Measurements from ENCODE around the gene SH3BGR. TPM values are rescaled to one million over a fixed set of nuclear protein-coding genes. Genes with fewer than 3 reads are reported as not detected.

The SH3BGR gene
- total RNA-seq, 6 donors from 2014 or later = 3.9 to 25.1 (median 4.4) TPM; not detected in 2

DNA sequence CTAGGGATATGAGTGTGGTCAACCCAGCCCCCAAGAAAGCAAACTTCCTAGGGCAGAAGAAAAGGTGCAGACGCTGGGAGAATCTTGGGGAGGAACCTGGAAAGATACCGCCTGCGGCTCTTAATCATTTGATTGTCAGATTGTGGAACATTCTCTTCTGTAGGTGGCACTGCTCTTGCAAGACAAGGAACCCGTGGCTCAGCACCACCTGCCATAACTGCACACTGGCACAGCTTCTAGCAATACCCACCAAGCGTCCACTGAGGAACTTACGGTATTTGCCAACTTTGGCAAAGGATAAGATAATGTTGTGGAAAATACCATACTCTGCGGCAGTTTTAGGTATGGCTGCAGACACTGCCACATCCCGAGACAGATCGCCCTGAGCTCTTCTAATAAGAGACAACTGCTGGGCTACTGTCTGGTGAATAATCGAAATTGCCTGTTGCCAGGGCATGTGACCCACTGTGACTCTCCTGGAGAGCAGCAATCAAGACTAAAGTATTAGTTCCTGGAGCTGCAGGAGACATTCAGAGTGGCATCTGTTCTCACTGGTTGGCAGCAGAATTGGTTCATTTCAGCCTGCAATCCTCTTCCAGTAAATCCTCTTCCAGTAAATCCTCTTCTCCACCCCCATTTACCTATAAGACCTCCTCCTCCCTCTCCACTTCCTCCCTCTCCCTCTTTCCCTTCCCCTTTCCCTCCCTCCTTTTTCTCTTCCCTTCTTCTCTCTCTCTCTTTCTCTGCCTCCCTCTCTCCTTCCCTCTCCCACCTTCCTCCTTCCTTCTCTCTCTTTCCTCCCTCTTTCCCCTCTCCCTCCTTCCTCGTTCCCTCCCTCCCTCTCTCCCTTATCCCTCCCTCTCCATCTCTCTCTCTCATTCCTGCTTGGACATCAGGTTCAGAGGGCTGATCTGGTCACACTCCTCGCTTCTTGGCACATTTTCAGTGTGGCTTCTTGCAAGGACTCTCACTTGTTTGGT is 111.3 kb downstream of the SH3BGR start:
- ATAC-seq (ENCODE audit: low FRiP score in 2 of 2) = no peak
- WGBS, 2 donors = 80 to 82% methylated on average over 10 to 12 of the region's 12 CpGs
- Histone ChIP-seq H3K27ac (no peak overlapping the region), H3K27me3 (no peaks in the 10 kb centered on the region), H3K4me3 (no peak overlapping the region), H3K36me3 (no peaks in the 10 kb centered on the region), H3K9me3 (no peaks in the 10 kb centered on the region), H3K4me1 (no peaks in the 10 kb centered on the region)
- DNase-seq = no peak
- TF ChIP-seq POLR2A (IDR thresholded peaks at IDR 0.05) (no peak), POLR2AphosphoS5 (IDR thresholded peaks at IDR 0.05) (no peak), EP300 (IDR thresholded peaks at IDR 0.05) (no peak)
- TF ChIP-seq, protein P1, sequence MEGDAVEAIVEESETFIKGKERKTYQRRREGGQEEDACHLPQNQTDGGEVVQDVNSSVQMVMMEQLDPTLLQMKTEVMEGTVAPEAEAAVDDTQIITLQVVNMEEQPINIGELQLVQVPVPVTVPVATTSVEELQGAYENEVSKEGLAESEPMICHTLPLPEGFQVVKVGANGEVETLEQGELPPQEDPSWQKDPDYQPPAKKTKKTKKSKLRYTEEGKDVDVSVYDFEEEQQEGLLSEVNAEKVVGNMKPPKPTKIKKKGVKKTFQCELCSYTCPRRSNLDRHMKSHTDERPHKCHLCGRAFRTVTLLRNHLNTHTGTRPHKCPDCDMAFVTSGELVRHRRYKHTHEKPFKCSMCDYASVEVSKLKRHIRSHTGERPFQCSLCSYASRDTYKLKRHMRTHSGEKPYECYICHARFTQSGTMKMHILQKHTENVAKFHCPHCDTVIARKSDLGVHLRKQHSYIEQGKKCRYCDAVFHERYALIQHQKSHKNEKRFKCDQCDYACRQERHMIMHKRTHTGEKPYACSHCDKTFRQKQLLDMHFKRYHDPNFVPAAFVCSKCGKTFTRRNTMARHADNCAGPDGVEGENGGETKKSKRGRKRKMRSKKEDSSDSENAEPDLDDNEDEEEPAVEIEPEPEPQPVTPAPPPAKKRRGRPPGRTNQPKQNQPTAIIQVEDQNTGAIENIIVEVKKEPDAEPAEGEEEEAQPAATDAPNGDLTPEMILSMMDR (IDR thresholded peaks at IDR 0.05) = no peak

DNA sequence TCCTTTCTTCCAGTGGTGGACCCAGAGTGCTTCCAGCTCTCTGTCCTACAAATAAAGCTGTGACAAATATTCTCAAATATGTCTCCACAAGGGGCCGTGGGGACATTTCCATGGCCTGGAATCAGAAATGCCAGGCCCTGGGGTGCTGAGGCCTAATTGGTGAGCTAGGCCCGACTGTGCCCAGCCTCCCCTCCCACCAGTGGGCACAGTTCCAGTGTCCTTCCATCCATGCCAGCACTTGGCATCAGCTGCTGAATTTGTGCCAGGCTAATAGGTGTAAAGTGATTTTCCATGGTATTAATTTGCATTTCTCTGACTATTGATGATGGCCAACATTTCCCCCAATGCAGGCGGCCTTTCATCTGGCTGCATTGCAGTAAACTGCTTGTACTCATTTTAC is 112.4 kb downstream of the SH3BGR start:
- no peak overlapping the region for H3K27ac ChIP-seq
- DNase-seq = no peak
- H3K4me3 ChIP-seq = no peak overlapping the region
- H3K4me1 ChIP-seq = no peaks in the 10 kb centered on the region
- H3K9me3 ChIP-seq = no peaks in the 10 kb centered on the region
- TF ChIP-seq POLR2AphosphoS5 (IDR thresholded peaks at IDR 0.05) (no peak), EP300 (IDR thresholded peaks at IDR 0.05) (no peak), POLR2A (IDR thresholded peaks at IDR 0.05) (no peak)
- TF ChIP-seq, protein P1 (IDR thresholded peaks at IDR 0.05) = no peak
- no peaks in the 10 kb centered on the region for H3K27me3 ChIP-seq
- ATAC-seq (ENCODE audit: low FRiP score in 2 of 2) = no peak
- no peaks in the 10 kb centered on the region for H3K36me3 ChIP-seq
- 59 to 70% methylated on average over 3 of the region's 3 CpGs for WGBS, 2 donors

Small RNAs within 50 kb of the gene (small RNA-seq; reads per million reads assigned to genes)
- 0 to 0.22 (median 0.19) reads per million in 4 donors for gene MIR6508

Other genes with a start within 250 kb of the SH3BGR start
- 100 to 1,000 TPM in 1 of 6 donors, 10 to 100 TPM in 5; 23.4 to 144 (median 42.0) TPM for gene BRWD1, start 138.3 kb upstream of the SH3BGR start, total RNA-seq
- 100 to 1,000 TPM in 3 of 6 donors, 10 to 100 TPM in 3; 80.7 to 164 (median 115) TPM for gene HMGN1, start 102.9 kb upstream of the SH3BGR start, total RNA-seq
- 10 to 100 TPM in 2 of 6 donors, 1 to 10 TPM in 3, not detected in 1; 1.9 to 16.6 (median 2.5) TPM for gene LCA5L, start 6.2 kb upstream of the SH3BGR start, total RNA-seq
- under 1 TPM in 5 of 6 donors, not detected in 1; under 0.01 to 0.71 (median 0.09) TPM for gene B3GALT5, start 161.0 kb downstream of the SH3BGR start, total RNA-seq

All from upper lobe of left lung (tissue), 6 donors.